HL-60 (cell line): Measurements from ENCODE around the gene VSX1.
A peak's percentile ranks its signal among the peaks of the same experiment; 100 is the strongest.

ENCODE experiments used
- DNase-seq, 2 experiments: peaks; one replicate each; pipeline ENCODE4 v3.0.0-alpha.2; 2010 to 2020; ENCODE audit warnings: low read depth in 1 of 2, low spot score in 1 of 2
- H3K27ac ChIP-seq: fragments of 250-450 bp; sonication (Bioruptor Pico); replicated peaks from 2 replicates; pipeline ENCODE4 v1.5.1; 2020; ENCODE audit warnings: mild to moderate bottlenecking, moderate library complexity
- H3K27me3 ChIP-seq: fragments of 250-450 bp; sonication (Bioruptor Pico); 2 replicates; pipeline ENCODE4 v1.5.1; 2021; ENCODE audit warnings: mild to moderate bottlenecking, moderate library complexity; ENCODE audit not compliant: insufficient read depth, poor library complexity, severe bottlenecking
- H3K4me3 ChIP-seq: replicated peaks from 2 replicates; pipeline ENCODE4 v1.5.1; 2011; ENCODE audit warnings: mild to moderate bottlenecking, control low read depth, low read length; ENCODE audit not compliant: insufficient read depth
- GABPA ChIP-seq: IDR thresholded peaks from 2 replicates; pipeline ENCODE4 v1.6.1; 2012; ENCODE audit warnings: low read depth
- POLR2AphosphoS5 ChIP-seq: IDR thresholded peaks from 2 replicates; pipeline ENCODE4 v1.6.1; 2012; ENCODE audit warnings: low read depth
- SPI1 ChIP-seq: IDR thresholded peaks from 2 replicates; pipeline ENCODE4 v1.6.1; 2012; ENCODE audit warnings: low read depth, mild to moderate bottlenecking, borderline replicate concordance
- TF ChIP-seq, protein P1 (sequence below): IDR thresholded peaks from one replicate; pipeline ENCODE4 v1.5.1; 2011; ENCODE audit warnings: low read length, control low read depth, inconsistent platforms; ENCODE audit not compliant: insufficient read depth
- TF ChIP-seq, protein P2 (sequence below): IDR thresholded peaks from 2 replicates; pipeline ENCODE4 v1.6.1; 2012; ENCODE audit warnings: low read depth; ENCODE audit not compliant: insufficient replicate concordance

The VSX1 gene

DNA sequence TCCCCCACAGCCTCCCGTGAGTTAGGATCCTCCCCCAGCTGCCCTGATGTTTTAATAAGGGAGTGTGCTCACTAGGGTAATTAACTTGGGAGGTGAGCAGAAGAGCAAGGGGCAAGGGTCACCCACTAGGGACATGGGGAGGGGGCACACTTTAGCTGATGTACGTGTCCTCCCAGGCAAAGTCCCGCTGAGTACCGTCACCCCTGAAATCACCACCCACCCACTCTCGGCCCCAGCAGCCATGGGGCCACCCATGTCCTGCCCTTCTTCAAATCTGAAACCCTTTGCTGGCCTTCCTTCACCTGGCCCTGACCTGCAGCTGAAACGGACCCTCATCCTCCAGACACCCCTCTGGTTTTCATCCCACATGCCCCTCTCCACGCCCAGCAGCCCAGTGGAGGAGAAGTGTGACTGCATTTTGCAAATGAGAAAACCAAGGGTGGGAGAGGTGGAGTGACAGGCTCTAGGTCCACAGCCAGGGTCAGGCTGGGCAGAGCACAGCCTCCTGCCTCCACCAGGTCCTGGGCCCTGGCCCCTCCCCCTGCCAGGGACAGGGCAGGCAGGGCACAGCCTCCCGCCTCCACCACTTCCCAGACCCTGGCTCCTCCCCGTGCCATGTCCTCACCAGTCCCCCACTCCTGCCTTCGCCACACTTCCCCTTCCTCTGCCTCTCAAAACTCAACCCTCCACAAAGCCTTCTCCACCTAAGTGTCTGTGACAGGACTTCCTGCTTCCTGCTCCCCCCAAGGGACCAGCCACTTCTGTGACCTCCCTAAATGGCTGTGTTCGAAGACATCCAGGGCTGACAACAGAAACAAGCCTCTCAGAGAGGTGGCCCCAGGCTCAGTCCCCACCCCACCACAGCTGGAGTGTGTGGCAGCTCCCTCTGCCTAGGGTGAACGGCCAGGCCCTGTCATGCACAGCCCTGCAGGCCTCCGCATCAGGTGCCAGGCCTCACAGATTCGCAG, 39.1 kb downstream of the VSX1 start:
- H3K4me3 ChIP-seq, result no peak overlapping the region

DNA sequence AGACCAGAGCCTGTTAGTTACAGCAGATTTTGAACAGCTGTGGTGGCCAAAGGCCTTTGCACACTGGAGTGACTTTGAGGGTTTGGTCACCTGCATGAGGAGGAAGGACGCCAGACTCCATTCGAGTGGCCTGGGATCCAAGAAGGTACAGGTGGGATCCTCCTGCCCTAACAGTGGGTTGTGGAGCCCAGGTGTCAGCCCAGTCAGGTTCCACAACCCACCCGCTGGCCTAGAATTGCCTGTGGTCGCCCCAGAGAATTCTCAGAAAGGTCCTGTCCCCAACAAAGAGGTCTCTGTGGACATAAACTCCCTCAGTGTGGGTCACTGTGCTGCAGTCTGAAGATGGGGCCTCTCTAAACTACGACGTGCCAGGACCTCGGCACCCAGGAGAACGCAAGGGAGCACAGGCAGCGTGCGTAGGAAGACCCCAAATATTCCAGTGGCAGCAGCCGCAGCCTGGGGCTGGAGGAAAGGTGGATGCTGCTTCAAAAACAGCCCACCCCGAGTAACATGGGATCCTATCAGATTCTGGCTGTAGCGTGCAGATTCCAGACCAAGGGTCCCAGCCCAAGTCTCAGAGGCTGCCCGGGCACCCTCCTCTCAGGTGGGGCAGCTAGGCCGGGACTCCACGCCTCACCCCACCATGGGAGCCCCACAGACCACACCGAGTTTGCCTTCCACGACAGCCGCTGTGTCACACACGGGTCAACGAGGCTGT, 40.0 kb downstream of the VSX1 start:
- TF ChIP-seq SPI1 (no peak), POLR2AphosphoS5 (no peak), GABPA (no peak)
- TF ChIP-seq, protein P1, sequence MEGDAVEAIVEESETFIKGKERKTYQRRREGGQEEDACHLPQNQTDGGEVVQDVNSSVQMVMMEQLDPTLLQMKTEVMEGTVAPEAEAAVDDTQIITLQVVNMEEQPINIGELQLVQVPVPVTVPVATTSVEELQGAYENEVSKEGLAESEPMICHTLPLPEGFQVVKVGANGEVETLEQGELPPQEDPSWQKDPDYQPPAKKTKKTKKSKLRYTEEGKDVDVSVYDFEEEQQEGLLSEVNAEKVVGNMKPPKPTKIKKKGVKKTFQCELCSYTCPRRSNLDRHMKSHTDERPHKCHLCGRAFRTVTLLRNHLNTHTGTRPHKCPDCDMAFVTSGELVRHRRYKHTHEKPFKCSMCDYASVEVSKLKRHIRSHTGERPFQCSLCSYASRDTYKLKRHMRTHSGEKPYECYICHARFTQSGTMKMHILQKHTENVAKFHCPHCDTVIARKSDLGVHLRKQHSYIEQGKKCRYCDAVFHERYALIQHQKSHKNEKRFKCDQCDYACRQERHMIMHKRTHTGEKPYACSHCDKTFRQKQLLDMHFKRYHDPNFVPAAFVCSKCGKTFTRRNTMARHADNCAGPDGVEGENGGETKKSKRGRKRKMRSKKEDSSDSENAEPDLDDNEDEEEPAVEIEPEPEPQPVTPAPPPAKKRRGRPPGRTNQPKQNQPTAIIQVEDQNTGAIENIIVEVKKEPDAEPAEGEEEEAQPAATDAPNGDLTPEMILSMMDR, result no peak
- TF ChIP-seq, protein P2, sequence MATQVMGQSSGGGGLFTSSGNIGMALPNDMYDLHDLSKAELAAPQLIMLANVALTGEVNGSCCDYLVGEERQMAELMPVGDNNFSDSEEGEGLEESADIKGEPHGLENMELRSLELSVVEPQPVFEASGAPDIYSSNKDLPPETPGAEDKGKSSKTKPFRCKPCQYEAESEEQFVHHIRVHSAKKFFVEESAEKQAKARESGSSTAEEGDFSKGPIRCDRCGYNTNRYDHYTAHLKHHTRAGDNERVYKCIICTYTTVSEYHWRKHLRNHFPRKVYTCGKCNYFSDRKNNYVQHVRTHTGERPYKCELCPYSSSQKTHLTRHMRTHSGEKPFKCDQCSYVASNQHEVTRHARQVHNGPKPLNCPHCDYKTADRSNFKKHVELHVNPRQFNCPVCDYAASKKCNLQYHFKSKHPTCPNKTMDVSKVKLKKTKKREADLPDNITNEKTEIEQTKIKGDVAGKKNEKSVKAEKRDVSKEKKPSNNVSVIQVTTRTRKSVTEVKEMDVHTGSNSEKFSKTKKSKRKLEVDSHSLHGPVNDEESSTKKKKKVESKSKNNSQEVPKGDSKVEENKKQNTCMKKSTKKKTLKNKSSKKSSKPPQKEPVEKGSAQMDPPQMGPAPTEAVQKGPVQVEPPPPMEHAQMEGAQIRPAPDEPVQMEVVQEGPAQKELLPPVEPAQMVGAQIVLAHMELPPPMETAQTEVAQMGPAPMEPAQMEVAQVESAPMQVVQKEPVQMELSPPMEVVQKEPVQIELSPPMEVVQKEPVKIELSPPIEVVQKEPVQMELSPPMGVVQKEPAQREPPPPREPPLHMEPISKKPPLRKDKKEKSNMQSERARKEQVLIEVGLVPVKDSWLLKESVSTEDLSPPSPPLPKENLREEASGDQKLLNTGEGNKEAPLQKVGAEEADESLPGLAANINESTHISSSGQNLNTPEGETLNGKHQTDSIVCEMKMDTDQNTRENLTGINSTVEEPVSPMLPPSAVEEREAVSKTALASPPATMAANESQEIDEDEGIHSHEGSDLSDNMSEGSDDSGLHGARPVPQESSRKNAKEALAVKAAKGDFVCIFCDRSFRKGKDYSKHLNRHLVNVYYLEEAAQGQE, result no peak
- no peak for DNase-seq
- peak overlapping the region; percentile 76; the same call in 1 of the 2 replicates for H3K27ac ChIP-seq

More for the DNA sequence above, 39.1 kb downstream of the VSX1 start:
- peak overlapping the region; percentile 76 for H3K27ac ChIP-seq
- TF ChIP-seq, protein P1, result no peak
- TF ChIP-seq, protein P2, result no peak
- peak; percentile 93 for TF ChIP-seq SPI1
- TF ChIP-seq GABPA, result peak; percentile 28; the same call in 1 of the 2 replicates
- peak; percentile 30; the same call in 1 of the 2 replicates for TF ChIP-seq POLR2AphosphoS5
- DNase-seq, result peak; percentile 86 to 95
- no peaks in the 10 kb centered on the region for H3K27me3 ChIP-seq

DNA sequence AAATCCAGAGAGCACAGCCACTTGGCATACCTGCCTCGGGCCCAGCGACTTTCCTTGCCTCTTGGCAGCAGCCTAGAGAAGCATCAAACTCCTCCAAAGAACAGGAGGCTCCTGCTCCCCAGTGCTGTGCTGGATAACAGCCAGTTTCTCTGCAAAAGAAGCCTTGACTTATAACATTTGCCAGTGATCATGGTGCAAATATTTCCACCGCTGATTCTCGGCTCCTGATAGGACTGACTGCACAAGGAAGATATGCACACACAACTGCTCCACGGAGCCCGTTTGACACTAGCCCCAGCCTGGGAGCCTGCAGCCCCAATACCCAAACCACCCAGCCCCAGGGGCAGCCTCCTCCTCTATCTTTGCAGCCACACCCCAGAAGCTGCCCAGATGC, 41.5 kb downstream of the VSX1 start:
- Histone ChIP-seq H3K27ac (no peak overlapping the region), H3K27me3 (no peaks in the 10 kb centered on the region), H3K4me3 (no peak overlapping the region)
- TF ChIP-seq POLR2AphosphoS5, result no peak
- TF ChIP-seq, protein P2, result no peak
- TF ChIP-seq, protein P1, result no peak
- TF ChIP-seq GABPA, result no peak
- TF ChIP-seq SPI1, result no peak
- no peak for DNase-seq

More for the DNA sequence above, 40.0 kb downstream of the VSX1 start:
- Histone ChIP-seq H3K27me3 (no peaks in the 10 kb centered on the region), H3K4me3 (no peak overlapping the region)
